HUES48 (cell line): ENCODE data around the gene CLEC4F.

Source experiments
- H3K27ac ChIP-seq: one replicate; pipeline ENCODE4 v1.7.0; 2013; ENCODE audit warnings: low read depth, low read length, inconsistent platforms
- H3K27me3 ChIP-seq: 2 replicates; pipeline ENCODE4 v1.6.1; 2013; ENCODE audit warnings: mild to moderate bottlenecking, low read length; ENCODE audit not compliant: control insufficient read depth, insufficient read depth
- H3K36me3 ChIP-seq: 2 replicates; pipeline ENCODE4 v1.6.1; 2013; ENCODE audit warnings: low read length; ENCODE audit not compliant: control insufficient read depth, insufficient read depth
- H3K4me1 ChIP-seq: 2 replicates; pipeline ENCODE4 v1.6.1; 2013; ENCODE audit warnings: mild to moderate bottlenecking, low read length; ENCODE audit not compliant: control insufficient read depth, insufficient read depth
- H3K4me3 ChIP-seq: 2 replicates; pipeline ENCODE4 v1.5.1; 2013; ENCODE audit warnings: mild to moderate bottlenecking, low read depth, low read length
- H3K9ac ChIP-seq: 2 replicates; pipeline ENCODE4 v1.6.1; 2013; ENCODE audit warnings: mild to moderate bottlenecking, low read depth, low read length, moderate library complexity
- H3K9me3 ChIP-seq: 2 replicates; pipeline ENCODE4 v1.6.1; 2013; ENCODE audit warnings: low read length; ENCODE audit not compliant: control insufficient read depth, insufficient read depth

The CLEC4F gene

DNA sequence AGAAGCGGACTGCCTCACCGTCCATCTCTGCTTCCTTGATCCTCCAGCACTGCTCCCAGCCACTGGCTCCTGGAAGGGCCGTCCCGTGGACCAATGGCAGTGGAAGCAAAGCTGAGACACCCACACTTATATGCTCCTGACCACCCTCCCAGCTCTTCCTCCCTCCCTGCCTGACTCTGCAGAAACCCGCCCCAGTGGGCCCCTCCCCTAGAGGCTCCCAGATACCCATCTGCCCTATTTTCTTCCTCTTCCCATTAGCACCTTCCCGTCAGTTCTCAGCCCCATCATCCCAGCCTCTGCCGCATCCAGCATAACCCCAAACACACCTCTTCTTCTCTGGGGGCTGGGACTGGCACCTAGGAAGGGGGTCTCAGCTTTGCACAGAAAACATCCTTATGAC lies at the start of gene CLEC4F:
TSS of gene CLEC4F (minus strand) at position 101 of the 400 bp plus-strand sequence. CDS start at position 25, 76 bp downstream.
- no peaks in the 10 kb centered on the region for H3K36me3 ChIP-seq
- no peak within 1 kb of the TSS for H3K4me3 ChIP-seq
- H3K9me3 ChIP-seq = no peaks in the 10 kb centered on the region
- no peak within 1 kb of the TSS for H3K9ac ChIP-seq
- H3K4me1 ChIP-seq = no peaks in the 10 kb centered on the region
- H3K27me3 ChIP-seq = no peaks in the 10 kb centered on the region
- no peak within 1 kb of the TSS for H3K27ac ChIP-seq

DNA sequence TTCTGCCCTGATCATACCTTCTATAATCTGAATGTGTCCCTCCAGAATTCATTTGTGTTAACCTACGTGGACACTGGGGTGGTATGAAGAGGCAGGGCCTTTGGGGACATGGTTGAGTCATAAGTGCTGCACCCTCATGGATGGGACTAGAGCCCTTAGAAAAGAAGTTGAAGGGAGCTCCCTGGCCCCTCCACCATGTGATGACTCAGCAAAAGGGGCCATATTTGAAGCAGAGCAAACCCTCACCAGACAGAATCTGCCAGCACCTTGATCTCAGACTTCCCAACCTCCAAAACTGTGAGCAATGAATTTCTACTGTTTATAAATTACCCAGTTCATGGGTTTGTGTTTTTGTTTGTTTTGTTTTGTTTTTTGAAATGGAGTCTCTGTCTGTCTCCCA lies 48.6 kb upstream of the CLEC4F start:
- no peak overlapping the region for H3K4me3 ChIP-seq
- peaks cover 52% of the 10 kb centered on the region for H3K27me3 ChIP-seq
- H3K27ac ChIP-seq = no peak overlapping the region
- no peaks in the 10 kb centered on the region for H3K9me3 ChIP-seq
- H3K4me1 ChIP-seq = no peaks in the 10 kb centered on the region
- no peak overlapping the region for H3K9ac ChIP-seq
- no peaks in the 10 kb centered on the region for H3K36me3 ChIP-seq

- no peak overlapping the region for H3K27ac ChIP-seq
- peaks cover 65% of the 10 kb centered on the region for H3K27me3 ChIP-seq
- H3K9ac ChIP-seq = no peak overlapping the region
These were observed 41.6 kb upstream of the CLEC4F start for GRCh38 chr2:70861777-70862625.

GRCh38 chr2:70855667-70856066 lies 35.3 kb upstream of the CLEC4F start:
- Histone ChIP-seq H3K27me3 (peaks cover 30% of the 10 kb centered on the region), H3K27ac (no peak overlapping the region), H3K4me1 (no peaks in the 10 kb centered on the region), H3K9me3 (no peaks in the 10 kb centered on the region), H3K4me3 (no peak overlapping the region), H3K36me3 (no peaks in the 10 kb centered on the region), H3K9ac (no peak overlapping the region)

More at GRCh38 chr2:70861777-70862625, 41.6 kb upstream of the CLEC4F start:
- Histone ChIP-seq H3K4me1 (no peaks in the 10 kb centered on the region), H3K4me3 (no peak overlapping the region), H3K36me3 (no peaks in the 10 kb centered on the region), H3K9me3 (no peaks in the 10 kb centered on the region)

DNA sequence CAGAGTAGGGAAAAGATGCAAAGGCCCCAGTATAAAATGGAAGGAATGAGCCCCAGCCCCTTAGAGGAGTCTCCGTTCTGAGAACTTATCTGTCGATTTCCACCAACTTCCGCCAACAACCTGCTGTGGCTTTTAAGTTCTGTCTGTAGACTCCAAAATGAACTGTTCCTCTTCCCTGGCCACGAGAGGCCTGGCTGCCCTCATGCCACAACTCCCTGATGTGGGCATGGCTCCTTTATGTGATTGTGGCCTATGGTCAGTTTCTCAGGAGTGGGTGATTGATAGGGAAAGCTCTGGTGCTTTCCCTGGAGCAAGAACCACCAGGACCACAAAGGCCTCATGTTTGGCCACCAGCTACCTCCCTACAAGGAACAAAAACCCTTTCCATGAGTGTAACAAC lies 34.0 kb upstream of the CLEC4F start:
- Histone ChIP-seq H3K27ac (no peak overlapping the region), H3K27me3 (peaks cover 19% of the 10 kb centered on the region), H3K4me1 (no peaks in the 10 kb centered on the region), H3K9me3 (no peaks in the 10 kb centered on the region), H3K36me3 (no peaks in the 10 kb centered on the region), H3K9ac (no peak overlapping the region), H3K4me3 (no peak overlapping the region)

DNA sequence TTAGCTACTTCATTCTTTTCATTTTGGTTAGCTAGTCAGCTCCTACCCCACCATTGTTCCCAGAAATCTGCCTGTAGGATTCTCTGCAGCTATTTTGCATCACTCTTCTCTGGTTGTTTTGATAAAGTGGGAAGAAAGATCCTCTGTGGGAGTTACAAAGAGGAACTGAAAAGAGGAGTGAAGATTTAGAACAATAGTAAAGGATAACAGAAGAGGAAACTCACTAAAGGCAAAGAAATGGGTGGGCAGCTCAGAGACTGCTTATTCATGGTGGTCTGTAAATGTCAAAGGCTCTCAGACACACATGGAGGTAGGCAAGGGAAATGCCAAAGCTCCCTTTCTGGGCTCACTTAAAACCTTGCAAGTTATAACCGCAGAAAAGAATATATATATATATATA lies 32.4 kb upstream of the CLEC4F start:
- H3K27me3 ChIP-seq = peaks cover 7% of the 10 kb centered on the region
- no peaks in the 10 kb centered on the region for H3K9me3 ChIP-seq
- H3K4me1 ChIP-seq = no peaks in the 10 kb centered on the region
- H3K9ac ChIP-seq = no peak overlapping the region
- H3K36me3 ChIP-seq = no peaks in the 10 kb centered on the region
- H3K4me3 ChIP-seq = no peak overlapping the region
- H3K27ac ChIP-seq = no peak overlapping the region

GRCh38 chr2:70851704-70852103 lies 31.3 kb upstream of the CLEC4F start:
- Histone ChIP-seq H3K27ac (no peak overlapping the region), H3K27me3 (peaks cover 3% of the 10 kb centered on the region; the same call in 1 of the 2 replicates), H3K4me1 (no peaks in the 10 kb centered on the region)

GRCh38 chr2:70850925-70851324 lies 30.5 kb upstream of the CLEC4F start:
- Histone ChIP-seq H3K36me3 (no peaks in the 10 kb centered on the region), H3K27me3 (peaks cover 3% of the 10 kb centered on the region; the same call in 1 of the 2 replicates), H3K4me3 (no peak overlapping the region), H3K27ac (no peak overlapping the region), H3K4me1 (no peaks in the 10 kb centered on the region), H3K9me3 (no peaks in the 10 kb centered on the region), H3K9ac (no peak overlapping the region)

More at GRCh38 chr2:70851704-70852103, 31.3 kb upstream of the CLEC4F start:
- Histone ChIP-seq H3K36me3 (no peaks in the 10 kb centered on the region), H3K9me3 (no peaks in the 10 kb centered on the region), H3K9ac (no peak overlapping the region), H3K4me3 (no peak overlapping the region)

DNA sequence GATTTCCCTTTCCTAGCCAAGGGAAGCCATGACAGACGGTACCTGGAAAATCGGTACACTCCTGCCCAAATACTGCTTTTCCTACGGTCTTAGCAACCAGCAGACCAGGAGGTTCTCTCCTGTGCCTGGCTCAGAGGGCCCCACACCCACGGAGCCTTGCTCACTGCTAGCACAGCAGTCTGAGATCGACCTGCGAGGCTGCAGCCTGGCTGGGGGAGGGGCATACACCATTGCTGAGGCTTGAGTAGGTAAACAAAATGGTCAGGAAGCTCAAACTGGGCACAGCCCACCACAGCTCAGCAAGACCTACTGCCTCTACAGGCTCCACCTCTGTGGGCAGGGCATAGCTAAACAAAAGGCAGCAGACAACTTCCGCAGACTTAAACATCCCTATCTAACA lies 22.0 kb upstream of the CLEC4F start:
- H3K4me1 ChIP-seq = no peaks in the 10 kb centered on the region
- H3K9ac ChIP-seq = no peak overlapping the region
- H3K27ac ChIP-seq = no peak overlapping the region
- no peaks in the 10 kb centered on the region for H3K9me3 ChIP-seq
- H3K4me3 ChIP-seq = no peak overlapping the region
- H3K36me3 ChIP-seq = no peaks in the 10 kb centered on the region
- no peaks in the 10 kb centered on the region for H3K27me3 ChIP-seq

GRCh38 chr2:70837980-70838925 lies 17.9 kb upstream of the CLEC4F start:
- H3K27ac ChIP-seq = no peak overlapping the region
- no peaks in the 10 kb centered on the region for H3K4me1 ChIP-seq
- no peak overlapping the region for H3K9ac ChIP-seq
- H3K27me3 ChIP-seq = no peaks in the 10 kb centered on the region
- H3K9me3 ChIP-seq = no peaks in the 10 kb centered on the region
- H3K4me3 ChIP-seq = no peak overlapping the region
- no peaks in the 10 kb centered on the region for H3K36me3 ChIP-seq

GRCh38 chr2:70835643-70836042 lies 15.2 kb upstream of the CLEC4F start, which contains the start of gene CD207:
Gene CD207 (minus strand): TSS chr2:70835816. CDS start chr2:70835776, 40 bp downstream.
- Histone ChIP-seq H3K36me3 (no peaks in the 10 kb centered on the region), H3K27ac (no peak within 1 kb of the TSS), H3K9me3 (no peaks in the 10 kb centered on the region), H3K9ac (no peak within 1 kb of the TSS), H3K4me3 (no peak within 1 kb of the TSS), H3K27me3 (no peaks in the 10 kb centered on the region), H3K4me1 (no peaks in the 10 kb centered on the region)
